ENCODE results near the gene SMDT1.

- TF ChIP-seq CTCF (IDR thresholded peaks at IDR 0.05) (no peak), POLR2A (IDR thresholded peaks at IDR 0.05; ENCODE audit: low read depth) (peak; percentile 42)
Observed at GRCh38 chr22:42070517-42071422, 8.7 kb upstream of the SMDT1 start, which contains the start of gene NAGA.
